ENCODE data around the gene CLIP1. TPM values are rescaled to one million over a fixed set of nuclear protein-coding genes. Genes with fewer than 3 reads are reported as not detected.

The CLIP1 gene
- polyA plus RNA-seq, 4 donors = 31.7 to 43.0 (median 40.8) TPM

GRCh38 chr12:122322501-122322900 lies 100.0 kb downstream of the CLIP1 start:
- DNase-seq (ENCODE audit: low read depth in 4 of 4, low spot score in 3 of 4) = no peak

GRCh38 chr12:122318607-122319605 lies 103.6 kb downstream of the CLIP1 start:
- no peak for DNase-seq (ENCODE audit: low read depth in 4 of 4, low spot score in 3 of 4)

- no peak for DNase-seq (ENCODE audit: low read depth in 4 of 4, low spot score in 3 of 4)
These were observed 109.5 kb downstream of the CLIP1 start for GRCh38 chr12:122312926-122313325.

- no peak for DNase-seq (ENCODE audit: low read depth in 4 of 4, low spot score in 3 of 4)
These were observed 110.8 kb downstream of the CLIP1 start for GRCh38 chr12:122311696-122312095.

GRCh38 chr12:122310626-122311333 lies 111.7 kb downstream of the CLIP1 start:
- no peak for DNase-seq (ENCODE audit: low read depth in 4 of 4, low spot score in 3 of 4)

GRCh38 chr12:122309564-122310121 lies 112.8 kb downstream of the CLIP1 start:
- DNase-seq (ENCODE audit: low read depth in 4 of 4, low spot score in 3 of 4) = no peak

- no peak for DNase-seq (ENCODE audit: low read depth in 4 of 4, low spot score in 3 of 4)
These were observed 113.7 kb downstream of the CLIP1 start for GRCh38 chr12:122308811-122309210.

- DNase-seq (ENCODE audit: low read depth in 4 of 4, low spot score in 3 of 4) = no peak
These were observed 116.1 kb downstream of the CLIP1 start for GRCh38 chr12:122306407-122306806.

- no peak for DNase-seq (ENCODE audit: low read depth in 4 of 4, low spot score in 3 of 4)
These were observed 117.5 kb downstream of the CLIP1 start for GRCh38 chr12:122304924-122305323.

- DNase-seq (ENCODE audit: low read depth in 4 of 4, low spot score in 3 of 4) = no peak
These were observed 119.4 kb downstream of the CLIP1 start for GRCh38 chr12:122303068-122303467.

- no peak for DNase-seq (ENCODE audit: low read depth in 4 of 4, low spot score in 3 of 4)
These were observed 124.3 kb downstream of the CLIP1 start for GRCh38 chr12:122298071-122298748.

- no peak for DNase-seq (ENCODE audit: low read depth in 4 of 4, low spot score in 3 of 4)
These were observed 125.0 kb downstream of the CLIP1 start for GRCh38 chr12:122297494-122297893.

- DNase-seq (ENCODE audit: low read depth in 4 of 4, low spot score in 3 of 4) = no peak
These were observed 126.6 kb downstream of the CLIP1 start for GRCh38 chr12:122295877-122296276.

GRCh38 chr12:122293081-122293480 lies 129.4 kb downstream of the CLIP1 start:
- no peak for DNase-seq (ENCODE audit: low read depth in 4 of 4, low spot score in 3 of 4)

- no peak for DNase-seq (ENCODE audit: low read depth in 4 of 4, low spot score in 3 of 4)
These were observed 131.0 kb downstream of the CLIP1 start for GRCh38 chr12:122291431-122291830.

GRCh38 chr12:122283680-122284079 lies 138.8 kb downstream of the CLIP1 start:
- DNase-seq (ENCODE audit: low read depth in 4 of 4, low spot score in 3 of 4) = no peak

- no peak for DNase-seq (ENCODE audit: low read depth in 4 of 4, low spot score in 3 of 4)
These were observed 140.4 kb downstream of the CLIP1 start for GRCh38 chr12:122282061-122282460.

- no peak for DNase-seq (ENCODE audit: low read depth in 4 of 4, low spot score in 3 of 4)
These were observed 146.2 kb downstream of the CLIP1 start for GRCh38 chr12:122276242-122276641.

- DNase-seq (ENCODE audit: low read depth in 4 of 4, low spot score in 3 of 4) = no peak
These were observed 147.0 kb downstream of the CLIP1 start for GRCh38 chr12:122275459-122275858.

GRCh38 chr12:122266230-122266901 lies 156.1 kb downstream of the CLIP1 start, which contains the start of gene VPS33A:
Gene VPS33A (minus strand): TSS chr12:122266494. CDS start chr12:122266408, 86 bp downstream.
- peak; percentile 93 to 98 (median 96) for DNase-seq (ENCODE audit: low read depth in 4 of 4, low spot score in 3 of 4)

Data from left renal pelvis (tissue), 4 donors.